Adrenal gland (tissue), 19 donors: ENCODE data around the gene SIRPA. TPM values are rescaled to one million over a fixed set of nuclear protein-coding genes. Genes with fewer than 3 reads are reported as not detected.

ENCODE experiments used
- DNase-seq, 7 donors: peaks; one replicate each; pipeline ENCODE4 v3.0.0-alpha.2; 2019 to 2020
- H3K27ac ChIP-seq, 5 donors: fragments of 200-600 bp; sonication (generic) in 4 of 5; 1 replicate in 3 of 5; 2 replicates in 2 of 5; pipeline versions ENCODE4 v1.5.1 to v1.8.0; 2016 to 2020; ENCODE audit warnings: mild to moderate bottlenecking in 1 of 5
- H3K27me3 ChIP-seq: fragments of 200-600 bp; 2 replicates; pipeline ENCODE4 v1.8.0; 2021
- H3K36me3 ChIP-seq, 2 donors: fragments of 200-600 bp; replicated peaks in 1 of 2; 1 replicate in 1 of 2; 2 replicates in 1 of 2; pipeline versions ENCODE4 v1.5.1 to v1.8.0; 2018 to 2022
- H3K4me1 ChIP-seq, 2 donors: fragments of 200-600 bp; replicated peaks in 1 of 2; 1 replicate in 1 of 2; 2 replicates in 1 of 2; pipeline versions ENCODE4 v1.5.1 to v1.8.0; 2018 to 2021
- H3K4me3 ChIP-seq, 4 donors: fragments of 200-600 bp; sonication (generic) in 3 of 4; one replicate each; pipeline ENCODE4 v1.5.1; 2016 to 2018
- H3K9me3 ChIP-seq, 3 donors: fragments of 200-600 bp; sonication (generic) in 1 of 3; replicated peaks in 1 of 3; 1 replicate in 2 of 3; 2 replicates in 1 of 3; pipeline versions ENCODE4 v1.5.1 to v1.8.0; 2016 to 2021
- POLR2A ChIP-seq, 2 donors: fragments of 450-650 bp; IDR thresholded peaks; one replicate each; pipeline ENCODE4 v1.6.1; 2017; ENCODE audit warnings: antibody characterized with exemption in 2 of 2, mild to moderate bottlenecking in 2 of 2, moderate library complexity in 1 of 2
- WGBS, 4 donors: extraction: QIAGEN DNeasy Blood & Tissue Kit in 2 of 4; methylation state at CpG; one replicate each; pipeline versions ENCODE4 v1.1.5 to v1.1.7; 2013 to 2017; 5-methylcytosine and 5-hydroxymethylcytosine counted together
- intact Hi-C, 2 donors: fragments of 100-400 bp; cut with DNase I; formaldehyde crosslinking; loops; one replicate each; pipeline versions ENCODE4 v1.14.1 to v1.15.0; 2022 to 2023
- long read RNA-seq, 10 donors: library from polyadenylated mRNA in 3 of 10; unstranded in 2 of 10; stranded (forward) in 1 of 10; transcript quantifications; one replicate each; pipeline ENCODE4 v2.0.0 and lab custom pipeline, GENCODE V29; 2021 to 2026
- polyA plus RNA-seq, 3 donors: library from polyadenylated mRNA; stranded (reverse); fragments of 200-250 nt in 2 of 3; fragments of 350-450 nt in 1 of 3; fragmentation: Illumina TruSeq in 1 of 3; extraction: RNeasy Lipid Tissue Mini Kit (QIAGEN cat#74804) in 1 of 3; gene quantifications; one replicate each; pipeline ENCODE4 v1.2.3, GENCODE V29; 2013 to 2014
- total RNA-seq, 9 donors: library from RNA; depleted of rRNA in 4 of 9; stranded (reverse); fragments of >200 nt in 4 of 9; fragments of 120-200 nt in 1 of 9; fragmentation: NEBNext Ultra II Directional in 1 of 9; extraction: Animal tissue kit (Norgen Biotek cat#: 25700) in 1 of 9; gene quantifications; one replicate each; pipeline versions ENCODE4 v1.1.0 to v1.2.4, GENCODE V29; 2013 to 2023
- TF ChIP-seq, protein P1 (sequence below), 6 experiments: fragments of 450-650 bp in 4 of 6; fragments of 200-600 bp in 2 of 6; sonication (generic) in 1 of 6; IDR thresholded peaks; 1 replicate in 5 of 6; 2 replicates in 1 of 6; pipeline versions ENCODE4 v1.5.1 to v1.8.0; 2016 to 2021; ENCODE audit warnings: antibody characterized with exemption in 6 of 6, mild to moderate bottlenecking in 2 of 6, moderate library complexity in 1 of 6
- donor health status: healthy with polysubstance abuse.
- donor health status: Bipolar disorder and iron deficiency.
- donor health status: DM: yes; HTN: yes; CAD: no.
- donor health status: DM: no; HTN: no; CAD: no.
- donor health status: DM: no; HTN: no; CAD: no.
- donor health status: DM: yes; HTN: yes; CAD: no.

Gene SIRPA
- total RNA-seq (100 to 1,000 TPM in 1 of 9 donors, 10 to 100 TPM in 8; 22.2 to 102 (median 72.5) TPM), polyA plus RNA-seq (10 to 100 TPM; 32.3 to 81.8 (median 40.4) TPM)
- long read RNA-seq, donor 1, full-length matches to known transcripts: 7 of 18 reads
- long read RNA-seq, donor 1, partial matches to known transcripts: 11 of 18 reads
- long read RNA-seq, donor 1, other reads (novel, unspliced or antisense): 0 of 18 reads
- long read RNA-seq, donor 2: 0 reads
- long read RNA-seq, donor 3, full-length matches to known transcripts: 6 of 26 reads
- long read RNA-seq, donor 3, partial matches to known transcripts: 20 of 26 reads
- long read RNA-seq, donor 3, other reads (novel, unspliced or antisense): 0 of 26 reads
- long read RNA-seq, donor 4, full-length matches to known transcripts: 1 of 8 reads
- long read RNA-seq, donor 4, partial matches to known transcripts: 0 of 8 reads
- long read RNA-seq, donor 4, other reads (novel, unspliced or antisense): 7 of 8 reads
- long read RNA-seq, donor 5, full-length matches to known transcripts: 88 of 125 reads
- long read RNA-seq, donor 5, partial matches to known transcripts: 8 of 125 reads
- long read RNA-seq, donor 5, other reads (novel, unspliced or antisense): 29 of 125 reads
- long read RNA-seq, donor 6, full-length matches to known transcripts: 4 of 15 reads
- long read RNA-seq, donor 6, partial matches to known transcripts: 3 of 15 reads
- long read RNA-seq, donor 6, other reads (novel, unspliced or antisense): 8 of 15 reads
- long read RNA-seq, donor 7, full-length matches to known transcripts: 3 of 3 reads
- long read RNA-seq, donor 7, partial matches to known transcripts: 0 of 3 reads
- long read RNA-seq, donor 7, other reads (novel, unspliced or antisense): 0 of 3 reads
- long read RNA-seq, donor 8, full-length matches to known transcripts: 6 of 6 reads
- long read RNA-seq, donor 8, partial matches to known transcripts: 0 of 6 reads
- long read RNA-seq, donor 8, other reads (novel, unspliced or antisense): 0 of 6 reads
- long read RNA-seq, donor 9, partial matches to known transcripts: 21 of 23 reads
- long read RNA-seq, donor 9, other reads (novel, unspliced or antisense): 0 of 23 reads
- long read RNA-seq, donor 10, full-length matches to known transcripts: 4 of 14 reads
- long read RNA-seq, donor 10, partial matches to known transcripts: 10 of 14 reads
- long read RNA-seq, donor 10, other reads (novel, unspliced or antisense): 0 of 14 reads

DNA sequence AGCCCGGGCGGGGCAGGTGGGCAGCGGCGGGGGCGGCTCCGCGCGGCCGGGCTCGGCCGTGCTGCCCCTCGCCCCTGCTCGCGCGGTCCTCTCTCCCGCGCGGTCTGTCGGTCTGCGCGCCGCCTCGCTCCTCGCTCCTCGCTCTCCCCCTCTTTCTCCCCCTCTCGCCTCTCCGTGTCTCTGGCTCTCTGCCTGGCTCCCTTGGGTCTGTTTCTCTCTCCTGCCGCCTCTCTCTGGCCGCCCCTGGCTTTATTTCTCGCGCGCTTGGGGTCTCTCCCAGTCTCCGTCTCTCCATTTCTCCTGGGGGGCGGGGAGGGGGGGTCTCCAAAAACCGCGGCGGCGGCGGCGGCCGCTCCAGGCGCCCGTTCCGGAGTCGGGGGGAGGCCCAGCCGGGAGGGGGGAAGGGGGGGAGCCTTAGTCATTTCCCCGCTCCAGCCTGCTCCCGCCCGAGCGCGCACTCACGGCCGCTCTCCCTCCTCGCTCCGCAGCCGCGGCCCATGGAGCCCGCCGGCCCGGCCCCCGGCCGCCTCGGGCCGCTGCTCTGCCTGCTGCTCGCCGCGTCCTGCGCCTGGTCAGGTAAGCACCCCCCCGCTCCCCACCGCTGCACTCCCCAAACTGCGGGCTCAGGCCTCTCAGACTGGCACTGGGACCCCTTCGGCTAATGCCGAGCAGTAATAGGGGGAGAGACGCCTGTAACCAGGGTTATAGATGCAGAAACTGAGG lies at the start of gene SIRPA:
SIRPA (plus strand) TSS at position 457 of the 723 bp plus-strand sequence; CDS start at position 498, 41 bp downstream.
- intact Hi-C loops: loop anchor here (5.0 to 10.0 kb wide), 2 partner anchors 50 to 93 kb away; no protein-coding TSS in a partner anchor
- H3K9me3 ChIP-seq: no peaks in the 10 kb centered on the region
- no peaks in the 10 kb centered on the region for H3K36me3 ChIP-seq
- peaks cover 20 to 65% of the 10 kb centered on the region in 2 donors for H3K4me1 ChIP-seq
- H3K4me3 ChIP-seq: peak within 1 kb of the TSS in 3 of 4 donors; percentile 57 to 94 (median 70)
- peak; percentile 21 to 57 for TF ChIP-seq POLR2A (IDR thresholded peaks at IDR 0.05)
- TF ChIP-seq, protein P1, sequence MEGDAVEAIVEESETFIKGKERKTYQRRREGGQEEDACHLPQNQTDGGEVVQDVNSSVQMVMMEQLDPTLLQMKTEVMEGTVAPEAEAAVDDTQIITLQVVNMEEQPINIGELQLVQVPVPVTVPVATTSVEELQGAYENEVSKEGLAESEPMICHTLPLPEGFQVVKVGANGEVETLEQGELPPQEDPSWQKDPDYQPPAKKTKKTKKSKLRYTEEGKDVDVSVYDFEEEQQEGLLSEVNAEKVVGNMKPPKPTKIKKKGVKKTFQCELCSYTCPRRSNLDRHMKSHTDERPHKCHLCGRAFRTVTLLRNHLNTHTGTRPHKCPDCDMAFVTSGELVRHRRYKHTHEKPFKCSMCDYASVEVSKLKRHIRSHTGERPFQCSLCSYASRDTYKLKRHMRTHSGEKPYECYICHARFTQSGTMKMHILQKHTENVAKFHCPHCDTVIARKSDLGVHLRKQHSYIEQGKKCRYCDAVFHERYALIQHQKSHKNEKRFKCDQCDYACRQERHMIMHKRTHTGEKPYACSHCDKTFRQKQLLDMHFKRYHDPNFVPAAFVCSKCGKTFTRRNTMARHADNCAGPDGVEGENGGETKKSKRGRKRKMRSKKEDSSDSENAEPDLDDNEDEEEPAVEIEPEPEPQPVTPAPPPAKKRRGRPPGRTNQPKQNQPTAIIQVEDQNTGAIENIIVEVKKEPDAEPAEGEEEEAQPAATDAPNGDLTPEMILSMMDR (IDR thresholded peaks at IDR 0.05): no peak
- 0 to 1% (median 1%) methylated on average over 19 to 74 of the region's 74 CpGs for WGBS, 4 donors
- peak; percentile 75 to 87 (median 80) for DNase-seq
- no peaks in the 10 kb centered on the region for H3K27me3 ChIP-seq
- peak within 1 kb of the TSS; percentile 75 to 99 (median 91) for H3K27ac ChIP-seq

DNA sequence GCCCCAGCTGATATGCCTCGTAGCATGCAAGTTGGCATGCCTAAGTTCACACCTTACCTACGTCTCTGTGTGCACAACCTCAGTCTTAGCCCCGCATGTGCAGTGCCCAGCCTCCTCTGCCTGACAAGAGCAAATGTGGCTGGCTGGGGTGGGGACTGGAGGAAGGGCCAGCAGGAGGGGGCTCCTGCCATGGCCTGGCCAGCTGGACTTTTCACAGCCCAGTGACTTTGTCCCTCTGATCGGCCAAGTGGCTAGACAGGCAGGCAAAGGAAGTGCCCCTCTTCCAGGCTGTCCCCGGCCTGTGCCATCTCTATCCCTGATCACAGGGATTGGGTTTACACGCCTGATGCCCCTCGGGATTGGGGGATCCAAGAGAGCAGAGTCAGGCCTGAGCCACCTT lies 49.5 kb upstream of the SIRPA start:
- Histone ChIP-seq H3K4me1 (peaks cover 7 to 15% of the 10 kb centered on the region in 2 donors), H3K36me3 (no peaks in the 10 kb centered on the region), H3K4me3 (no peak overlapping the region), H3K27ac (no peak overlapping the region), H3K9me3 (no peaks in the 10 kb centered on the region), H3K27me3 (no peaks in the 10 kb centered on the region)
- intact Hi-C loops: no loop called here
- no peak for DNase-seq
- 70 to 87% (median 83%) methylated on average over 3 to 7 of the region's 7 CpGs for WGBS, 4 donors
- TF ChIP-seq, protein P1 (IDR thresholded peaks at IDR 0.05): no peak
- TF ChIP-seq POLR2A (IDR thresholded peaks at IDR 0.05): no peak

DNA sequence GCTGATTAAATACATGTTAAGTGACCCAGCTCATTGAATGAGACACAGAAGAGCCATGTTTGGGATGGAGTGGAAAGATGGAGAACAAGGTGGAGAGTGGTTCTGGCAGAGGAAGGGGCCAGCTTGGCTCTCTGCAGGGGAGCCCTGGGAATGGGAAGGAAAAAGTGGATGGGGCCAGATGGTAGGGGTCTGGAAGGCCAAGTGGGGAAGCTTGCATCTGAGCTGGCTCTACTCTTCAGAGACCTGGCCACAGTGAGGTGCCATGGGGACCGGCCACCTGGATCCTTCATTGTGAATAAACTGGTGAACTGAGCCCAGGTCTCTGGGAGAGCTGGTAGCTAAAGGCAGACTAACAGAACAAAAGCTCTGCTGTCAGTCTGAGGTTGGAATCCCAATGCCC lies 48.9 kb upstream of the SIRPA start:
- Histone ChIP-seq H3K4me3 (no peak overlapping the region), H3K27ac (no peak overlapping the region), H3K27me3 (no peaks in the 10 kb centered on the region), H3K4me1 (peaks cover 2 to 11% of the 10 kb centered on the region in 2 donors), H3K36me3 (no peaks in the 10 kb centered on the region), H3K9me3 (no peaks in the 10 kb centered on the region)
- intact Hi-C loops: no loop called here
- 100% methylated on average over 1 of the region's 1 CpG for WGBS, 4 donors
- DNase-seq: no peak
- TF ChIP-seq POLR2A (IDR thresholded peaks at IDR 0.05): no peak
- TF ChIP-seq, protein P1 (IDR thresholded peaks at IDR 0.05): no peak
